Measurements from ENCODE around the gene BRCA1.

Gene BRCA1

GRCh38 chr17:43132117-43132516, 7.0 kb upstream of the BRCA1 start:
- no peak for TF ChIP-seq CTCF (IDR thresholded peaks at IDR 0.05)

DNA sequence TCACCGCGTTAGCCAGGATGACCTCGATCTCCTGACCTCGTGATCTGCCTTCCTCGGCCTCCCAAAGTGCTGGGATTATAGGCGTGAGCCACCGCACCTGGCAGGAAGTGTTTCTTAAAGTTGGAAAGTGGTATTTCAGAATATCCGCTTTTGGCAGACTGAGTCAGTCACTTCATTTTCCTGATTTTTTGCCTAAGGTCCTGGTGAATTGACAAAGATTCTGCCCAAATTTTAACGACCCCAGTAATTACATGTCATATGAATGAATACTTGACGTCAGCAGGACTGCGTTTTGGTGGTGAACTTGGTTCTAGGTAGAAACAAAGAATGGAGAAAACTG, 4.5 kb upstream of the BRCA1 start:
- no peak for TF ChIP-seq CTCF (IDR thresholded peaks at IDR 0.05)

- TF ChIP-seq CTCF (IDR thresholded peaks at IDR 0.05) = no peak
Observed at GRCh38 chr17:43126911-43127290, 1.7 kb upstream of the BRCA1 start.

- TF ChIP-seq CTCF (IDR thresholded peaks at IDR 0.05) = no peak
Observed at GRCh38 chr17:43125967-43126910, 1.1 kb upstream of the BRCA1 start.

DNA sequence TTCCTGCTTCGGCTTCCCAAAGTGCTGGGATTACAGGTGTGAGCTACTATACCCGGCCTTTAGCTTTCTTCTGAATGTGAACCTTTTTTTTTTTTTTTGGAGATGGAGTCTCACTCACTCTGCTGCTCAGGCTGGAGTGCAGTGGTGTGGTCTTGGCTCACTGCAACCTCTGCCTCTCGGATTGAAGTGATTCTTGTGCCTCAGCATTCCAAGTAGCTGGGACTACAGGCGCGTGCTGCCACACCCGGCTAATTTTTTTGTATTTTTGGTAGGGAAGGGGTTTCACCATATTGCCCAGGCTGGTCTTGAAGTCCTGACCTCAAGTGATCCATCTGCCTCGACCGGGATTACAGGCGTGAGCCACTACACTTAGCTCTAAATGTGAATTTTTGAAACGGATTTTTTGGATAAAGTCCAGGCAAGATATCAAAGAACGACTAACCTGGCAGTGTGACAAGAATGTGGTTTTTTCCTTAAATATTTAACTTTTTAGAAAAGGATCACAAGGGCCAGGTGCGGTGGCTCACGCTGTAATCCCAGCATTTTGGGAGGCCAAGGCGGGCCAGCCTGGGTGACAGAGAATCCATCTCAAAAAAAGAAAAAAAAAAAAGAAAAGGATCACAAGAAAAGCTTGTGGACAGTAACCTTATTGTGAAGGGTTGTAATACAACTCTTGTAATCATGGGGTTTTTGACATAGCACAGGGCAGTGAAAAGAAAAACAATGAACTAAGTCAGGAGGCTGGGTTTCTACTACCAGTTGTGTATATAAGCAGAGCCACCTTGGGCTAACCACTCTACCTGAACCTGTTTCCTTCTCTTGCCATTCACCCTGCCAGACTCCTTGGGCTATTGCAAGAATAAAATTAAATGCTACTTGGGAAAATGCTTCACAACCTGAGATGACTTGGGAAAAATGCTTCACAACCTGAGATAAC, 6.2 kb downstream of the BRCA1 start:
- no peak for TF ChIP-seq CTCF (IDR thresholded peaks at IDR 0.05)

DNA sequence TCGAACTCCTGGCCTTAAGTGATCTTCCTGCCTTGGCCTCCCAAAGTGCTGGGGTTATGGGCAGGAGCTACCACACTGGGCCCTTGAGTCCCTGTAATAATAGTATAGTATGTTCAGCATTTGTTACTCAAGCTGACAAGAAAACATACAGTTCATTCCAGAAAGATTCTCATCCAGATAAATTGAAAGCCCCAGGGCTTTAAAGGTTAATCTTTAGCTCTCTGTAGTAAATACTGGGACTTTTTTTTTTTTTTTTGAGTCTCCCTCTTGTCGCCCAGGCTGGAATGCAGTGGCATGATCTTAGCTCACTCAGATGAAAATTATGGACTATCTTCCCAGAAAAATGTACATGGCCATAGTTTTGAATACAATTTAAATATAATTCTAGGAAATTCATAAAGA, 11.0 kb downstream of the BRCA1 start:
- TF ChIP-seq CTCF (IDR thresholded peaks at IDR 0.05) = no peak

DNA sequence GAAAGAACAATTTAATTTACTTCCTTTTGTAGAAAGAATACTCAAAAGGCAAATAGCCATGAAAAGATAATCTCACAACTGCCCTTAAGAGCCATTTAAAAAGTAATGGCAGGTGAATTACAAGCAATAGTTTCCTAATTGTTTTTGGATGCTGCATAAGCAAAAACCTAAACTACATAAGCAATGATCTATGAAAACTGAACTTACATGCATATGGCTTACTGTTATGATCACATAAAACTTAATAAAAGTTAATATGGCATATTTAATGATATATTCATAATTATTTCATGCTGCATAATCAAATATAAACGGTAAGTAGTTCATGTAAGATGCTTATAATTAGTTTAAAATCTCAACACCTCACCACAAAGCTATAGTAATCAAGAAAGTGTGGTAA, 18.6 kb downstream of the BRCA1 start:
- TF ChIP-seq CTCF (IDR thresholded peaks at IDR 0.05) = no peak

Measured in LNCAP (cell line).